Fibroblast of the conjunctiva (primary cell): Measurements from ENCODE around the gene NRG3.

Experiments
- DNase-seq: peaks from one replicate; pipeline ENCODE4 v3.0.0-alpha.2; 2010; ENCODE audit warnings: low read depth

Gene NRG3

GRCh38 chr10:82492647-82493046, 617.7 kb downstream of the NRG3 start:
- DNase-seq: no peak

DNA sequence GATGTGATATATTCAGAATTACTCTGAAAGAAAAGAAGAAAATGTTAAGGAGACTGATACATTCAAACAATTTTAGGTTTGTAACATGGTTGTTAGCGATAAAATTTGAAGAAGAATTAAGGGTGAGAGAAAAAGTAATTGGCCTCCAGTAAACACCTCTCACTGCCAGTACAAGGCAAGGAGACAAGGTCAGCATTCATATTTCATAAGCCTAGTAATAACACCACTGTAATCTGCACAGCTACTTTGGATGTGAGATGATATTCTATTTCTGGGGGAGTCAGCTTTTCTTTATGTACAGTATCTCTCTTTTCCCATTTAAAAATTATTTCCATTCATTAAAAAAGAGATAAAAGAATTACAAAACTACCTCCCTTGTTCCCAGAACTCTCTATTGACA, 621.1 kb downstream of the NRG3 start:
- no peak for DNase-seq

- peak; percentile 12 for DNase-seq
Measured at GRCh38 chr10:82497439-82497838, 622.4 kb downstream of the NRG3 start.

DNA sequence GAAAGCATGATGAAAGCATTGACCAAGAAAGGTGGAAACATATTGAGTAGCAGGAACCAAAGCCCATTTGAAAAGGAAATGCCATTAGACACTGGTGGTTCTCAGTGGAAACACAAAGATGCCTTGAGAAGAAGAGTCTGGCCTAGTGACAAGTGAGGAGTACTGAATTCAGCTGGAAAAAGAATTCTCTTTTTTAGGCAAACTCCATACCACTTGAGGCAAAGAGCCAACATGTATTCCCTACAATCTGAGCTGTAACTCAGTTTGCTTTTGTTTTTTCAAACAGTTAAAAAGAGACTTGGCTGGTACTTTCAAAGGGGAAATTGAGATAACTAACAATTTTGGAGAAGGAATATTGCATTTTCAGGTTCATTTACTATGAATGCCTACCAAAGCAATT, 624.0 kb downstream of the NRG3 start:
- DNase-seq: no peak

- no peak for DNase-seq
Measured at GRCh38 chr10:82505009-82505408, 630.0 kb downstream of the NRG3 start.

GRCh38 chr10:82506680-82507376, 631.8 kb downstream of the NRG3 start:
- no peak for DNase-seq

DNA sequence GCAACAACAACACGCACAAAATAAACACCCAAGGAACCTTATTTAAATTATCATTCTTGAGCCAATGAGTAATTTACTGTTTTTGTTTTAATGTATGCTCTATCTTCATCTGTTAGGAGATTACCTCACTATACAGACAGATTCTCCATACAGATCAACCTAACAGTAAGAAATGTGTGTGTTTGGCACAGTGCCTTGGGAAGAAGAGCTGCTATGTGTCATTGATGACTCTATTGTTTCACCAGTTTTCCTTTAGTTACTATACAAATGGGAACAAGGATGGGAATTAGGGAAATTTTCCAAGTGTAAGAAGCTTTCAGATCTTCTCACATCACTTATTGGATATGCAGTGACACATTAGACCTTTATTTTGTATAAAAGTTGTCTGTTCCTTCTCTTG, 640.3 kb downstream of the NRG3 start:
- DNase-seq: no peak

DNA sequence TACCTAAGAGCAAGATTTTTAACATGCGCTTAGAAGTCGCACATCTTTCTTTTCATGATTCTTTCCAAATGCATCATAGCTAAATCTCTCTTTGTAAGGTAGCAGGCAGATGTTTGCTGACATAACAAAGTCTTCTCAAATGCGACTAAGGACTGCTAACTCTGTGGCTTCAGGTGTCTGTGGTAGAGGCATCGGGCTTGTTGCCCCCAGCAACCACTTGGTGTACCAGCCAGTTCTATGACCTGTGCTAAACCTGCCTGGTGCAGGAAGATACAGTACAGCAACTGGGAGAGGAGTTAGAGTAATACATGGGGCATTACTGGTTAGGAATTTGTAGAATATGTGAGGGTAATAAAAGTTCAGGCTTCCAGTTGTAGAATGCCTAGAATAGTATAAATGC, 654.1 kb downstream of the NRG3 start:
- no peak for DNase-seq

DNA sequence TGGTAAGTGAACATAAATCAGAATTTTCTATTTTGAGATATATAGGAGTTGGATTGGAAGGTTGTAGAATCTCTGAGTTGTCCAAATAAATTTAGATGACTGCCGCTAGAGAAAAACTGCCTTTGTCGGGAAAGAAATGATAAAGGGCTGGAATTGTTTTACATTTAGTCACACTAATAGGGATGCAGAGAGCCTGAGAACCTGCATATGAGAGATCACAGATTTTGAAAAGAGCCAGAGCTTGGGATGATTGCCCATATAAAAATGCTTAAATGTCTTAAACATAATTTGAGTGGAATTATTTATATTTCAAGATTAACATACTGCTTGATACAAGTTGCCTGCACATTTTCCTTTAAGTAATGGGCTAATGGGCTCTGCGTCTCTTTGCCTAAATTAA, 660.5 kb downstream of the NRG3 start:
- no peak for DNase-seq

- no peak for DNase-seq
Measured at GRCh38 chr10:82536668-82537067, 661.7 kb downstream of the NRG3 start.

DNA sequence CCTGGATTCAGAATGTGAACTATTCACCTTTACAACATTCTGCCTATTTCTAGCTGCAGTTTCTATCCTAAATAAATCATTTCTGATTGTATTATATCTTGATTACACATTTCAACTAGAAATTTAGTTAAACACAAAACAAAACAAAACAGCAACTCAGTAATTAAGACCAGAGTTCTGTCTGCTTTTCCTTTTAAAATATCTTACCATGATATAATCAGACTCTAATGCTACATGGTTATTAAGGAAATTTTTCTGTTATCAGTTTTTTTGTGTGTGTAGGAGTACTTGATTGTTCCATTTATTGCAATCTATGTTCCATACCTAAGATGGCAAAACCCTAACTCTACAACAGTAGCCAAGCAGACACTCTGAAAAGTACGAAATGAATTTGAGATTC, 663.3 kb downstream of the NRG3 start:
- no peak for DNase-seq

DNA sequence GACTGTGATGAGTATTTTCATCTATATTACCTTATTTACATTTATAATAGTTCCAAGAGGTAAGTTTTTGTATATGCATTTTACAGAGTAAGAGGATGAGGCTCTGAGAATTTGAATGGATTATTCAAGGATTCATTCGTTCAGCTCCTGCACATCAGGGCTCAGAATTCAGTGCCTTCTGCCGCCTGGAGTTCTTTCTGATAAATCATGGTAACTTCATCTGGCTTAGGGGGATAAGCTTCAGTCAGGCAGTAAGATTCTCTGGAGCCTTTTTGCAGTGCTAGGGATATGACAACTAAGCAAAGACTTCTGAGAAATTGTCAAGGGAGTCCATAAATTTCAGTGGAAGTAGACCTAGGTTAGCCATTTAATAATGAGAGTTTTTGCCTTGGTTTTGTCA, 668.6 kb downstream of the NRG3 start:
- DNase-seq: no peak

GRCh38 chr10:82544377-82544776, 669.4 kb downstream of the NRG3 start:
- DNase-seq: no peak

- DNase-seq: no peak
Measured at GRCh38 chr10:82551506-82551905, 676.5 kb downstream of the NRG3 start.

- DNase-seq: no peak
Measured at GRCh38 chr10:82552267-82552666, 677.3 kb downstream of the NRG3 start.

- no peak for DNase-seq
Measured at GRCh38 chr10:82554381-82554780, 679.4 kb downstream of the NRG3 start.

GRCh38 chr10:82558014-82558607, 683.1 kb downstream of the NRG3 start:
- no peak for DNase-seq

- DNase-seq: no peak
Measured at GRCh38 chr10:82564353-82565196, 689.6 kb downstream of the NRG3 start.

- DNase-seq: no peak
Measured at GRCh38 chr10:82565197-82565575, 690.2 kb downstream of the NRG3 start.

DNA sequence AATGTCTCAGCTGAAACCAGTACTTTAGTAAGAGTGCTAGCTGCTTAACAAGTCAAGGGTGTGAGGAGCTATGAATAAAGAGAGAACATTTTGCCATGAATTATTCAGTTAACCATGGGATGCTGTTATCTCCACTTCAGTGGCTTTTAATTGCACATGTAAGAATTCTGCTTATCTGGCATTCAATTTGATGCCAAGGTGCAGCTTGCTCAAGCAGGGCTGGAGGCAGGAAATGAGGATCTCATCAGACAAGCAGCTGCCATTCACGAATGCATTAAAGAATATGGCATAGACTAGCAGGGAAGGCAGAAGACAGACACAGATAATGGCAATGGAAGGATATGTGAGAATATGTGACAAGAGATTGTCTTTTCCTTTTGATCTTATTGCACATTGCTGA, 697.8 kb downstream of the NRG3 start:
- DNase-seq: no peak

- no peak for DNase-seq
Measured at GRCh38 chr10:82574081-82574480, 699.1 kb downstream of the NRG3 start.

- no peak for DNase-seq
Measured at GRCh38 chr10:82575318-82575717, 700.3 kb downstream of the NRG3 start.

DNA sequence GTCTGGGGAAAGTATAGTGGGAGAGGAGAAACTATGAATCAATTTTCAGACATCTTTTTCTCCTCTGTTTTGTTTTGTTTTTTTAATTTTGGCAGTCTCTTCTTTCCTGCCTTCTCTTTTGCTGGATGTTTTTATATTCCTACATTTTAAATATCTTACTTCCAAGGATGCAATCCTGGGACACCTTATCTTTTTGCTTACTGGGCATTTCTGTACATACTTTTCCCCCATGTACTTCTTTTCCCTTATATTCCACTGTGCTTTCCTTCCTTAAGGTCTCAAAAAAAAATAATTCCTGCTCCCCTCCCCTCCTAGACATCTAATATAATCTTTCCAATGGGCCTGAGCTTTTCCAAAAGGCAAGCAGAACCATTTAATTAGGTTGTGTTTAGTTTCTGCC, 701.1 kb downstream of the NRG3 start:
- DNase-seq: no peak
